Measurements from ENCODE around the gene PAIP2.

Gene PAIP2

GRCh38 chr5:139341689-139342422, at the start of gene PAIP2:
TSS of gene PAIP2 (plus strand) at chr5:139341854. CDS start at chr5:139363785, 21,931 bp downstream.
- peaks cover 28% of the 10 kb centered on the region for H3K4me1 ChIP-seq (ENCODE audit: control insufficient read depth, insufficient read depth, low read length)
- peak; percentile 98 for DNase-seq (ENCODE audit: low read depth)
- H3K27me3 ChIP-seq (replicated peaks; ENCODE audit: control insufficient read depth, insufficient read depth, low read length), result no peaks in the 10 kb centered on the region
- no peaks in the 10 kb centered on the region for H3K36me3 ChIP-seq (ENCODE audit: control insufficient read depth, insufficient read depth, low read length, severe bottlenecking)
- H3K9ac ChIP-seq (ENCODE audit: low read length), result peak within 1 kb of the TSS; percentile 100
- H3K4me3 ChIP-seq (ENCODE audit: low read length), result peak within 1 kb of the TSS; percentile 100
- no peaks in the 10 kb centered on the region for H3K9me3 ChIP-seq (ENCODE audit: control insufficient read depth, low read length)

- Histone ChIP-seq H3K9me3 (ENCODE audit: control insufficient read depth, low read length) (no peaks in the 10 kb centered on the region), H3K27me3 (replicated peaks; ENCODE audit: control insufficient read depth, insufficient read depth, low read length) (no peaks in the 10 kb centered on the region), H3K4me1 (ENCODE audit: control insufficient read depth, insufficient read depth, low read length) (peaks cover 30% of the 10 kb centered on the region), H3K4me3 (ENCODE audit: low read length) (peak overlapping the region; percentile 91), H3K36me3 (ENCODE audit: control insufficient read depth, insufficient read depth, low read length, severe bottlenecking) (no peaks in the 10 kb centered on the region), H3K9ac (ENCODE audit: low read length) (peak overlapping the region; percentile 99)
- DNase-seq (ENCODE audit: low read depth), result no peak
Observed at GRCh38 chr5:139293202-139293506, 48.5 kb upstream of the PAIP2 start.

- Histone ChIP-seq H3K36me3 (ENCODE audit: control insufficient read depth, insufficient read depth, low read length, severe bottlenecking) (no peaks in the 10 kb centered on the region), H3K4me1 (ENCODE audit: control insufficient read depth, insufficient read depth, low read length) (peaks cover 31% of the 10 kb centered on the region), H3K27me3 (replicated peaks; ENCODE audit: control insufficient read depth, insufficient read depth, low read length) (no peaks in the 10 kb centered on the region), H3K9ac (ENCODE audit: low read length) (peak within 1 kb of the TSS; percentile 99), H3K4me3 (ENCODE audit: low read length) (peak within 1 kb of the TSS; percentile 91), H3K9me3 (ENCODE audit: control insufficient read depth, low read length) (no peaks in the 10 kb centered on the region)
- peak; percentile 98 for DNase-seq (ENCODE audit: low read depth)
Observed at GRCh38 chr5:139293507-139294373, 47.9 kb upstream of the PAIP2 start, which contains the start of gene MATR3. TSS of gene MATR3 (plus strand) at chr5:139293740. CDS start at chr5:139307416, 13,676 bp downstream.

GRCh38 chr5:139294374-139295165, 47.1 kb upstream of the PAIP2 start:
- no peaks in the 10 kb centered on the region for H3K36me3 ChIP-seq (ENCODE audit: control insufficient read depth, insufficient read depth, low read length, severe bottlenecking)
- H3K9me3 ChIP-seq (ENCODE audit: control insufficient read depth, low read length), result no peaks in the 10 kb centered on the region
- H3K4me1 ChIP-seq (ENCODE audit: control insufficient read depth, insufficient read depth, low read length), result peaks cover 39% of the 10 kb centered on the region
- peak; percentile 95 for DNase-seq (ENCODE audit: low read depth)
- H3K27me3 ChIP-seq (replicated peaks; ENCODE audit: control insufficient read depth, insufficient read depth, low read length), result no peaks in the 10 kb centered on the region
- peak overlapping the region; percentile 99 for H3K9ac ChIP-seq (ENCODE audit: low read length)
- H3K4me3 ChIP-seq (ENCODE audit: low read length), result peak overlapping the region; percentile 91

- no peaks in the 10 kb centered on the region for H3K9me3 ChIP-seq (ENCODE audit: control insufficient read depth, low read length)
- H3K36me3 ChIP-seq (ENCODE audit: control insufficient read depth, insufficient read depth, low read length, severe bottlenecking), result no peaks in the 10 kb centered on the region
Observed at GRCh38 chr5:139295346-139296057, 46.2 kb upstream of the PAIP2 start.

GRCh38 chr5:139296198-139296597, 45.5 kb upstream of the PAIP2 start:
- no peaks in the 10 kb centered on the region for H3K36me3 ChIP-seq (ENCODE audit: control insufficient read depth, insufficient read depth, low read length, severe bottlenecking)

More at GRCh38 chr5:139295346-139296057, 46.2 kb upstream of the PAIP2 start:
- Histone ChIP-seq H3K4me1 (ENCODE audit: control insufficient read depth, insufficient read depth, low read length) (peaks cover 41% of the 10 kb centered on the region), H3K27me3 (replicated peaks; ENCODE audit: control insufficient read depth, insufficient read depth, low read length) (no peaks in the 10 kb centered on the region), H3K9ac (ENCODE audit: low read length) (peak overlapping the region; percentile 99), H3K4me3 (ENCODE audit: low read length) (peak overlapping the region; percentile 91)
- DNase-seq (ENCODE audit: low read depth), result peak; percentile 44

GRCh38 chr5:139296862-139297326, 44.8 kb upstream of the PAIP2 start:
- H3K9ac ChIP-seq (ENCODE audit: low read length), result peak overlapping the region; percentile 9
- H3K36me3 ChIP-seq (ENCODE audit: control insufficient read depth, insufficient read depth, low read length, severe bottlenecking), result no peaks in the 10 kb centered on the region
- no peak for DNase-seq (ENCODE audit: low read depth)
- H3K4me1 ChIP-seq (ENCODE audit: control insufficient read depth, insufficient read depth, low read length), result peaks cover 44% of the 10 kb centered on the region
- no peaks in the 10 kb centered on the region for H3K27me3 ChIP-seq (replicated peaks; ENCODE audit: control insufficient read depth, insufficient read depth, low read length)
- no peaks in the 10 kb centered on the region for H3K9me3 ChIP-seq (ENCODE audit: control insufficient read depth, low read length)
- H3K4me3 ChIP-seq (ENCODE audit: low read length), result peak overlapping the region; percentile 91

More at GRCh38 chr5:139296198-139296597, 45.5 kb upstream of the PAIP2 start:
- no peaks in the 10 kb centered on the region for H3K27me3 ChIP-seq (replicated peaks; ENCODE audit: control insufficient read depth, insufficient read depth, low read length)
- H3K9me3 ChIP-seq (ENCODE audit: control insufficient read depth, low read length), result no peaks in the 10 kb centered on the region
- peak overlapping the region; percentile 91 for H3K4me3 ChIP-seq (ENCODE audit: low read length)
- H3K9ac ChIP-seq (ENCODE audit: low read length), result peak overlapping the region; percentile 9
- H3K4me1 ChIP-seq (ENCODE audit: control insufficient read depth, insufficient read depth, low read length), result peaks cover 41% of the 10 kb centered on the region
- DNase-seq (ENCODE audit: low read depth), result no peak

GRCh38 chr5:139297439-139298133, 44.1 kb upstream of the PAIP2 start:
- Histone ChIP-seq H3K9me3 (ENCODE audit: control insufficient read depth, low read length) (no peaks in the 10 kb centered on the region), H3K4me3 (ENCODE audit: low read length) (no peak overlapping the region), H3K9ac (ENCODE audit: low read length) (no peak overlapping the region), H3K36me3 (ENCODE audit: control insufficient read depth, insufficient read depth, low read length, severe bottlenecking) (no peaks in the 10 kb centered on the region), H3K27me3 (replicated peaks; ENCODE audit: control insufficient read depth, insufficient read depth, low read length) (no peaks in the 10 kb centered on the region), H3K4me1 (ENCODE audit: control insufficient read depth, insufficient read depth, low read length) (peaks cover 48% of the 10 kb centered on the region)
- DNase-seq (ENCODE audit: low read depth), result no peak

- no peak for DNase-seq (ENCODE audit: low read depth)
- H3K36me3 ChIP-seq (ENCODE audit: control insufficient read depth, insufficient read depth, low read length, severe bottlenecking), result no peaks in the 10 kb centered on the region
- peaks cover 44% of the 10 kb centered on the region for H3K4me1 ChIP-seq (ENCODE audit: control insufficient read depth, insufficient read depth, low read length)
- H3K9ac ChIP-seq (ENCODE audit: low read length), result no peak overlapping the region
- H3K9me3 ChIP-seq (ENCODE audit: control insufficient read depth, low read length), result no peaks in the 10 kb centered on the region
- H3K4me3 ChIP-seq (ENCODE audit: low read length), result no peak overlapping the region
- no peaks in the 10 kb centered on the region for H3K27me3 ChIP-seq (replicated peaks; ENCODE audit: control insufficient read depth, insufficient read depth, low read length)
Observed at GRCh38 chr5:139298242-139298641, 43.4 kb upstream of the PAIP2 start.

- Histone ChIP-seq H3K9ac (ENCODE audit: low read length) (no peak overlapping the region), H3K4me1 (ENCODE audit: control insufficient read depth, insufficient read depth, low read length) (peaks cover 49% of the 10 kb centered on the region)
Observed at GRCh38 chr5:139299486-139299885, 42.2 kb upstream of the PAIP2 start.

More at GRCh38 chr5:139299486-139299885, 42.2 kb upstream of the PAIP2 start:
- no peak overlapping the region for H3K4me3 ChIP-seq (ENCODE audit: low read length)
- DNase-seq (ENCODE audit: low read depth), result no peak
- no peaks in the 10 kb centered on the region for H3K9me3 ChIP-seq (ENCODE audit: control insufficient read depth, low read length)
- H3K27me3 ChIP-seq (replicated peaks; ENCODE audit: control insufficient read depth, insufficient read depth, low read length), result no peaks in the 10 kb centered on the region
- H3K36me3 ChIP-seq (ENCODE audit: control insufficient read depth, insufficient read depth, low read length, severe bottlenecking), result no peaks in the 10 kb centered on the region

All from adipocyte (in vitro differentiated cells).